Endometrial microvascular endothelial cells (primary cell): ENCODE results near the gene CXCR2. TPM values are rescaled to one million over a fixed set of nuclear protein-coding genes. Genes with fewer than 3 reads are reported as not detected.

Source experiments
- in situ Hi-C: cut with HindIII; loops from 2 replicates; pipeline ENCODE4 v1.10.0; 2017; ENCODE audit warnings: low sequenced_read_pairs, low pct_unique_long_range_greater_than_20kb; ENCODE audit errors: inconsistent ontology term
- total RNA-seq: library from RNA; depleted of rRNA; stranded (reverse); fragments of >200 nt; gene quantifications from one replicate; pipeline ENCODE4 v1.2.3, GENCODE V29; 2015; ENCODE audit errors: inconsistent ontology term

Gene CXCR2
- total RNA-seq, 1 donor from 2014 or later, result not detected

DNA sequence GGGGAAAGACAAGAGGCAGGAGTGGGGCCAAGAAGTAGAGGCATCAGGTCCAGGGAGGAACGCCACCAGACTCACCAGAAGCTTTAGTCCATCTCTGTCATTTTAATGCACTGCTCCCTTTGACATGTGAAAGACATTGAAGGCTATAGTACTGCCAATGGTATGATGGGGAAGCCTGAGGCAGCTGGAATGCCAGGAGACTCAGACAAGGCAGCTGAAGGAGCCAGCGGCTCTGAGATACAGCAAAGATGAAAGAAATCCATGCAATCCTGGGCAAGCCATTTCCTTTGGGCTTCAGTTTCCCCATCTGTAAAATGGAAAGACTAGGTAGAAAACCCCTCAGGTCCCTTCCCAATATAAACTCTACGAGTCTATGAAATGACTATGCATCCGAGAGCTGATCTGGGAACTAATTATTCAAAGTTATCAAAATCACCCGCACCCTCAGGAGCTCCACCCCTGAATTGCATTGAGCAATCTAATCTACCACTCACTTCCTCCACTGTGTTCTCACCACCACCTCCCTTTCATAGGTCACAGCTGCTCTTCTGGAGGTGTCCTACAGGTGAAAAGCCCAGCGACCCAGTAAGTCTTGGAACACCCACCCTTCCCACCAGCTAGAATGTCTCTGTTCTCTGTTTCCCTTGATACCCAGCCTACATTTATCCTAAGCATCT is 3.1 kb downstream of the CXCR2 start:
- in situ Hi-C loops, result no loop called here

GRCh38 chr2:218129458-218130135 is 3.8 kb downstream of the CXCR2 start:
- in situ Hi-C loops, result no loop called here

DNA sequence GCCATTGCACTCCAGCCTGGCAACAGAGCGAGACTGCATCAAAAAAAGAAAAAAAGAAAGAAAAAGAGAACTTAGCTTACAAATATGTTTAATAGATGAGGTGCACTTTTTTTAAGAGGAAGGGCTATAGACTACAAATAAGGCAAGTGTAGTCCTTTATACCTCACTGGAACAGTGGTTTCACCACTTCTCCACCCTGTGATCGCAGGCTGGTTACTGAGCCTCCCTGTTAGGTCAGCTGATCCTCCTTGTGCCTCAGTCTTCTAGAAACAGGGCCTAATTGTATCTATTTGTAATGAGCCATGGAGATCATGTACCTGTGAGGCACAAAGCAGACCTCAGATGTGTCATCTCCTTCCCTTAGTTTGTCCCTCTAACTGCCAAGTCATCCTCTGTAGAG is 4.5 kb downstream of the CXCR2 start:
- in situ Hi-C loops, result no loop called here

GRCh38 chr2:218130822-218131221 is 5.0 kb downstream of the CXCR2 start:
- in situ Hi-C loops, result no loop called here

GRCh38 chr2:218137514-218137913 is 11.7 kb downstream of the CXCR2 start:
- in situ Hi-C loops, result no loop called here

DNA sequence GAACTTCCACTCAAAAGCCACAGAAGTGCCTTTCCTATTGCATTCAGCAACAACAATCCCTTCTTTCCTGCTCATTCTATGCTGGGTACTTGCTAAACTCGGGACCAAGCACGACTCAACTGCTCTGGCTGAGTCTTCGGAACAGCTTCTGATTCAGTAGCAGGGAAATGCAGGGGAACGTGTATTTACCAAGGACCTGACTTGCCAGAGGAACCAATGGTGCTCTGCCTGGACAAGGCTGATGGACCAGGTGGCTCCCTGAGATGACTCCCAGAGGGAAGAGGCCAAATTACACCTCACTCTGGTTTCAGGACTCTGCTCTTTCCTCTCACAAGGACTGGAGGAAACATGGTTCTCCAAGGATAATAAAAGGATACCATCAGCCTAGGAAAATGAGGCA is 12.2 kb downstream of the CXCR2 start:
- in situ Hi-C loops, result no loop called here

- in situ Hi-C loops, result no loop called here
These were observed 19.3 kb downstream of the CXCR2 start for GRCh38 chr2:218145124-218145523.

DNA sequence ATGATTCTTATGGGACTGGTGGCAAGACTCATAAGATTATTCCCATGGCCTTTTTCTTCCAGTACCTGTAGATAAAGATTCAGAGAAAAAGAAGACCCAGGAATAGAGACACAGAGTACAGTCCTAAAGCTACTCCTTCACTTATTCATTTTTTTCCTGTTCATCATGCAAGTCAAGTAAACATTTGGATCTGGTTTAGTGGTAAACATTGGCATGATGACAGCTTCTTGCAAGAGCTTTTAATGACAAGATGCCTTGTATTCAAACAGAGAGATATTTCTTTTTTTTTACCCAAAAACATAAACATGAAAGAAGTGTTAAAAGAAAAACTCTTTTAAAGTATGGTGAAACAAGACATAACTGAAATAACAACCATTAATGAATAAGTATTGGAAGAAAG is 20.2 kb downstream of the CXCR2 start:
- in situ Hi-C loops, result no loop called here

- in situ Hi-C loops, result no loop called here
These were observed 23.3 kb downstream of the CXCR2 start for GRCh38 chr2:218149098-218149497.

DNA sequence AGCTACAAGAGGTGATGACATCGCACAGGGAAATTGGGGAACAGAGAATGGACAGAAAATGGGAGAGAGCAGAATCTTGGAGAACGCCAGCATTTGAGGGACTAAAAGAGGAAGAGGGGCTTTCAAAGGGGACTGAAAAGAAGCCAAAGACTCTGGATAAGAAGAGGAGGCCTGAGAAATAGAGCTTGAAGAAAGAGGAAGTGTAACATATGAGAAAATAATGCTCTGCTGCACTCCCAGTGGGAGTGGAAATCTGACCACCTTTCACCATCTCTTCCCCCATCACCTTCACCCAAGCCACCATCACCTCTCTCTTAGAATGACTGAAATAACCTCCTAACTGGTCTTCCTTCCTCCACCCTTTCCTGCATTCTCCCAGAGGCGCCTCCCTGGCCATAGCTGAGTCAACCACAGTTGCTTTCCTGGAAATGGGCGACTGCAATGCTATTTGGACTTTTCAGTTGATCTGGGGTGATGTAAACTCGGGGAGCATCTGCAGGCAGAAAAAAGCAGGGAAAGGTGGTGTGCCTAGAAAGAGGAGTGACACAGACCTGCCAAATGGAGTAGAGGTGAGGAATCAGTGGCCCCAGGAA is 24.1 kb downstream of the CXCR2 start:
- in situ Hi-C loops, result no loop called here

- in situ Hi-C loops, result no loop called here
These were observed 26.3 kb downstream of the CXCR2 start for GRCh38 chr2:218152172-218152571.

DNA sequence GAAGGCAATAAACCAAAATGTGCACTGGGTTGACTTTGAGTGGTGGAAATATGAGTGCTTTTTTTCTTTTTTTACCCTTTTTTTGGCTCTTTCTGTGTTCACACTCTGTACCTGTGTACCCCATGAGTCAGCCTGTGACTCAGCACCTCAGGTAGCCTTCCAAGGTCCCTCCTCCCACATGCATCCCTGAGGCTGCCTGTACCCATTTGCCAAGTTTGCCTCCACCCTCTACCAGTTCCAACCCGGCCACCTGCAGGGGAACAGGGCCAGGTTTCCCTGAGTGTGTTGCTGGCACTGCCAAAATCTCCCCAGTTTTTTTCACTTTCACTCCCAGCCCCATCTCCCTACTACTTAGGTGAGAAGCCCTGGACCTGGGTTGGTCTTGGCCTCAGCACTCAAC is 26.9 kb downstream of the CXCR2 start:
- in situ Hi-C loops, result no loop called here

GRCh38 chr2:218155953-218156479 is 30.2 kb downstream of the CXCR2 start:
- in situ Hi-C loops, result no loop called here

GRCh38 chr2:218161644-218162043 is 35.8 kb downstream of the CXCR2 start:
- in situ Hi-C loops, result no loop called here

DNA sequence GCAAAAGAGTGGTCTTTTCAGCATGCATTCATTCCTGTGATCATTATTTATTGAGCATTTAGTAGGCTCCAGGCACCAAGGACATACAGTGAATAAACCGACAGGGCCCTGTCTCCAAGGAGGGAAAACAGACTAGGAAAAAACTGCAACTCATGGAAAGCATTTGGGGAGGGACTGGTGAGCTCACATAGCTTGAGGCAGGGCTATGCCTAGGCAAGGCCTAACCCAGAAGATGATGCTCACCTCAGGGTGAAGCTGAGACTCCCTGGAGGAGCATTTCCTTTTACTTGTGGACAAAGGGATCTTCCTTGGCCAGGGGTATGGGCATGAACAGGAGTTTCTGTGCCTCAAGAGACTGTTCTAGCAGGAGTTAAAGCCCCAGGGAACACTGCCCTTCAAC is 37.0 kb downstream of the CXCR2 start:
- in situ Hi-C loops, result no loop called here

- in situ Hi-C loops, result no loop called here
These were observed 41.0 kb downstream of the CXCR2 start, which contains the start of gene CXCR1 for GRCh38 chr2:218166791-218167190. Gene CXCR1 (minus strand): TSS chr2:218166962. CDS start chr2:218165211, 1,751 bp downstream.

DNA sequence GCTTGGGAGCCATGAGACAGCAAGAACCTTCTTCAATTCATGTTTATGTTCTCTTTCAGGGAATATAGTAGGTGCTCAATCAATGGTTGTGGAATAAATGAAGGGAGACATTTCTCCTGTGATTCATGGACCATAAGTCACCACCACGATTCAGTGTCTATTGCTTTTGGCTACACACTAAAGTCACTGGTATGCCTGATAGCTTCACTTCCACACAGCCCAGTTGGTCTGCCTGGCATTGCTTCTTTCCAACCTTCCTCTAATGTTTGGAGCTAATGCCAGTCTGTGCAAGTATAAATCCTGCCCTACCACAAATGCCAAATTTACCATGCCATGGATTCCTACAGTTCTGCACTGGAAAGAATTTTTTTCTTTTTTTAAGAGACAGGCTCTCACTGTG is 42.2 kb downstream of the CXCR2 start:
- in situ Hi-C loops, result no loop called here

- in situ Hi-C loops, result no loop called here
These were observed 43.0 kb downstream of the CXCR2 start for GRCh38 chr2:218168635-218169462.
